ENCODE measurements around the gene GNG2. TPM values are rescaled to one million over a fixed set of nuclear protein-coding genes. Genes with fewer than 3 reads are reported as not detected.

Gene GNG2
- total and polyA plus RNA-seq, 2 experiments from 2014 or later: 9.9 to 14.8 TPM

GRCh38 chr14:51925980-51926379 is 65.6 kb downstream of the GNG2 start (continued):
- TF ChIP-seq ZNF462 (CRISPR knock-in tag; IDR thresholded peaks at IDR 0.05) (no peak), ETS1 (IDR thresholded peaks at IDR 0.05) (no peak), ZNF114 (CRISPR knock-in tag; IDR thresholded peaks at IDR 0.05) (no peak), JUNB (IDR thresholded peaks at IDR 0.05; ENCODE audit: unreplicated experiment) (no peak), NANOG (IDR thresholded peaks at IDR 0.05; ENCODE audit: borderline replicate concordance) (no peak)

GRCh38 chr14:51926449-51926848 is 66.0 kb downstream of the GNG2 start:
- H3K27me3 Mint-ChIP-seq (ENCODE audit: insufficient read depth, low read depth, poor library complexity): peaks cover 2% of the 10 kb centered on the region
- ATAC-seq (no peak), DNase-seq (ENCODE audit: low spot score) (no peak)
- no peak overlapping the region for H3K4me3 Mint-ChIP-seq
- no peaks in the 10 kb centered on the region for H3K79me2 ChIP-seq (replicated peaks; ENCODE audit: insufficient read depth)
- H3K9me3 Mint-ChIP-seq: no peaks in the 10 kb centered on the region
- H3K4me1 ChIP-seq (ENCODE audit: insufficient read depth): peaks cover 7% of the 10 kb centered on the region; the same call in 1 of the 2 replicates
- H3K36me3 ChIP-seq (ENCODE audit: insufficient read depth): no peaks in the 10 kb centered on the region
- peaks cover 7% of the 10 kb centered on the region for H3K4me1 Mint-ChIP-seq
- no peak overlapping the region for H3K4me3 ChIP-seq
- no peaks in the 10 kb centered on the region for H3K27me3 ChIP-seq (ENCODE audit: insufficient read depth)
- no peak overlapping the region for H2AFZ ChIP-seq
- no peaks in the 10 kb centered on the region; the same call in 1 of the 2 replicates for H4K20me1 ChIP-seq (replicated peaks; ENCODE audit: insufficient read depth)
- H3K27ac ChIP-seq (ENCODE audit: low read depth): no peak overlapping the region
- H3K4me2 ChIP-seq: no peak overlapping the region
- H3K36me3 Mint-ChIP-seq (ENCODE audit: low read depth): no peaks in the 10 kb centered on the region
- H3K9me2 ChIP-seq (ENCODE audit: insufficient read depth): peaks cover 7% of the 10 kb centered on the region; the same call in 1 of the 2 replicates
- H3K27ac Mint-ChIP-seq: no peak overlapping the region
- no peaks in the 10 kb centered on the region for H3F3A ChIP-seq (replicated peaks; ENCODE audit: low read depth)
- TF ChIP-seq POLR2AphosphoS5 (IDR thresholded peaks at IDR 0.05; ENCODE audit: low read depth): no peak
- no peak for TF ChIP-seq ZNF462 (CRISPR knock-in tag; IDR thresholded peaks at IDR 0.05)
- no peak for TF ChIP-seq STAT1 (IDR thresholded peaks at IDR 0.05; ENCODE audit: unreplicated experiment)
- TF ChIP-seq ZNF331 (CRISPR knock-in tag; IDR thresholded peaks at IDR 0.05; ENCODE audit: low read depth): no peak
